ENCODE data around the gene PRR19.
A peak's percentile ranks its signal among the peaks of the same experiment; 100 is the strongest.

Gene PRR19

GRCh38 chr19:42267644-42268141 is 34.2 kb upstream of the PRR19 start:
- no peak overlapping the region for H3K27ac Mint-ChIP-seq
- H3K4me1 Mint-ChIP-seq, result peaks cover 16% of the 10 kb centered on the region
- no peaks in the 10 kb centered on the region for H3K36me3 Mint-ChIP-seq (ENCODE audit: low read depth)
- no peaks in the 10 kb centered on the region for H3K9me3 Mint-ChIP-seq
- no peak for DNase-seq
- TF ChIP-seq CTCF (IDR thresholded peaks at IDR 0.05), result no peak
- H3K4me3 Mint-ChIP-seq, result no peak overlapping the region
- H3K27me3 Mint-ChIP-seq (ENCODE audit: low read depth, poor library complexity), result peaks cover 3% of the 10 kb centered on the region

GRCh38 chr19:42268142-42268703 is 33.7 kb upstream of the PRR19 start:
- Mint-ChIP-seq H3K27me3 (ENCODE audit: low read depth, poor library complexity) (no peaks in the 10 kb centered on the region), H3K9me3 (no peaks in the 10 kb centered on the region), H3K4me1 (peaks cover 16% of the 10 kb centered on the region), H3K36me3 (ENCODE audit: low read depth) (no peaks in the 10 kb centered on the region), H3K4me3 (no peak overlapping the region), H3K27ac (no peak overlapping the region)
- TF ChIP-seq CTCF (IDR thresholded peaks at IDR 0.05), result no peak
- peak; percentile 96 for DNase-seq

- no peak within 1 kb of the TSS for H3K4me3 Mint-ChIP-seq
- peak; percentile 99 for DNase-seq
Measured at GRCh38 chr19:42268704-42269477, 33.0 kb upstream of the PRR19 start, which contains the start of gene CIC. CIC (plus strand) TSS chr19:42269252; CDS start chr19:42271784, 2,532 bp downstream.

GRCh38 chr19:42269478-42270345 is 32.2 kb upstream of the PRR19 start:
- Mint-ChIP-seq H3K27me3 (ENCODE audit: low read depth, poor library complexity) (no peaks in the 10 kb centered on the region), H3K4me1 (peaks cover 16% of the 10 kb centered on the region), H3K9me3 (no peaks in the 10 kb centered on the region), H3K4me3 (no peak overlapping the region), H3K36me3 (ENCODE audit: low read depth) (peaks cover 3% of the 10 kb centered on the region), H3K27ac (peak overlapping the region; percentile 73)
- no peak for TF ChIP-seq CTCF (IDR thresholded peaks at IDR 0.05)
- no peak for DNase-seq

More at GRCh38 chr19:42268704-42269477, 33.0 kb upstream of the PRR19 start, which contains the start of gene CIC:
- Mint-ChIP-seq H3K27me3 (ENCODE audit: low read depth, poor library complexity) (no peaks in the 10 kb centered on the region), H3K36me3 (ENCODE audit: low read depth) (no peaks in the 10 kb centered on the region), H3K9me3 (no peaks in the 10 kb centered on the region), H3K4me1 (peaks cover 16% of the 10 kb centered on the region), H3K27ac (peak within 1 kb of the TSS; percentile 73)
- TF ChIP-seq CTCF (IDR thresholded peaks at IDR 0.05), result no peak

GRCh38 chr19:42270346-42271044 is 31.4 kb upstream of the PRR19 start:
- TF ChIP-seq CTCF (IDR thresholded peaks at IDR 0.05), result no peak
- Mint-ChIP-seq H3K4me3 (no peak overlapping the region), H3K36me3 (ENCODE audit: low read depth) (peaks cover 9% of the 10 kb centered on the region), H3K27me3 (ENCODE audit: low read depth, poor library complexity) (no peaks in the 10 kb centered on the region), H3K27ac (peak overlapping the region; percentile 22), H3K9me3 (no peaks in the 10 kb centered on the region), H3K4me1 (peaks cover 16% of the 10 kb centered on the region)
- DNase-seq, result no peak
